ENCODE measurements around the gene NUTF2.
"Not testable (repeated sequence)": the region's sequence is repeated elsewhere in the genome, so short reads cannot be mapped to it uniquely, and the experiment has no call there.

NUTF2 gene

GRCh38 chr16:67864044-67864443, 17.3 kb downstream of the NUTF2 start:
- not testable (repeated sequence) for DNase-seq (ENCODE audit: low spot score)

- no peak for DNase-seq (ENCODE audit: low spot score)
Measured at GRCh38 chr16:67864594-67864993, 17.9 kb downstream of the NUTF2 start.

- DNase-seq (ENCODE audit: low spot score) = no peak
Measured at GRCh38 chr16:67865318-67865717, 18.6 kb downstream of the NUTF2 start.

GRCh38 chr16:67868290-67868689, 21.6 kb downstream of the NUTF2 start:
- no peak for DNase-seq (ENCODE audit: low spot score)

- DNase-seq (ENCODE audit: low spot score) = no peak
Measured at GRCh38 chr16:67869653-67870052, 22.9 kb downstream of the NUTF2 start.

- DNase-seq (ENCODE audit: low spot score) = no peak
Measured at GRCh38 chr16:67871256-67871655, 24.5 kb downstream of the NUTF2 start.

GRCh38 chr16:67872131-67872630, 25.4 kb downstream of the NUTF2 start:
- DNase-seq (ENCODE audit: low spot score) = no peak

- peak; percentile 88 for DNase-seq (ENCODE audit: low spot score)
Measured at GRCh38 chr16:67872631-67873434, 26.1 kb downstream of the NUTF2 start, which contains the start of gene EDC4. Gene EDC4, plus strand, starts transcription at chr16:67873052. Its CDS starts 210 bp downstream, at chr16:67873262.

- DNase-seq (ENCODE audit: low spot score) = no peak
Measured at GRCh38 chr16:67873435-67874370, 27.0 kb downstream of the NUTF2 start.

- no peak for DNase-seq (ENCODE audit: low spot score)
Measured at GRCh38 chr16:67874372-67874771, 27.6 kb downstream of the NUTF2 start.

- DNase-seq (ENCODE audit: low spot score) = no peak
Measured at GRCh38 chr16:67877064-67877463, 30.3 kb downstream of the NUTF2 start.

- no peak for DNase-seq (ENCODE audit: low spot score)
Measured at GRCh38 chr16:67878232-67878631, 31.5 kb downstream of the NUTF2 start.

- no peak for DNase-seq (ENCODE audit: low spot score)
Measured at GRCh38 chr16:67878846-67879245, 32.1 kb downstream of the NUTF2 start.

- no peak for DNase-seq (ENCODE audit: low spot score)
Measured at GRCh38 chr16:67879462-67879861, 32.7 kb downstream of the NUTF2 start.

GRCh38 chr16:67879936-67880335, 33.2 kb downstream of the NUTF2 start:
- DNase-seq (ENCODE audit: low spot score) = no peak

GRCh38 chr16:67880584-67880983, 33.9 kb downstream of the NUTF2 start:
- no peak for DNase-seq (ENCODE audit: low spot score)

GRCh38 chr16:67881621-67882161, 35.0 kb downstream of the NUTF2 start:
- DNase-seq (ENCODE audit: low spot score) = no peak

GRCh38 chr16:67882374-67883145, 35.8 kb downstream of the NUTF2 start:
- no peak for DNase-seq (ENCODE audit: low spot score)

GRCh38 chr16:67883146-67883871, 36.6 kb downstream of the NUTF2 start:
- DNase-seq (ENCODE audit: low spot score) = no peak

GRCh38 chr16:67883872-67884261, 37.1 kb downstream of the NUTF2 start:
- DNase-seq (ENCODE audit: low spot score) = peak; percentile 67

GRCh38 chr16:67884684-67885083, 38.0 kb downstream of the NUTF2 start, which contains the start of gene NRN1L:
Gene NRN1L, plus strand, starts transcription at chr16:67884885. Its CDS starts 19 bp downstream, at chr16:67884904.
- no peak for DNase-seq (ENCODE audit: low spot score)

Measured in CD4-positive, alpha-beta T cell treated with Interleukin-2 at 100 ng/mL for 4 hours (primary cell).